Mesendoderm (in vitro differentiated cells): ENCODE measurements around the gene TP53I3.

Experiments
- DNase-seq: peaks from one replicate; pipeline ENCODE4 v3.0.0; 2013
- H2AK5ac ChIP-seq: 2 replicates; pipeline ENCODE4 v1.6.1; 2013; ENCODE audit warnings: low read length, inconsistent platforms
- H2BK120ac ChIP-seq: 2 replicates; pipeline ENCODE4 v1.6.1; 2013; ENCODE audit warnings: low read depth, mild to moderate bottlenecking, low read length, moderate library complexity, mixed read lengths
- H2BK15ac ChIP-seq: replicated peaks from 2 replicates; pipeline ENCODE4 v1.6.1; 2013; ENCODE audit warnings: low read depth, mild to moderate bottlenecking, moderate library complexity
- H2BK5ac ChIP-seq: 2 replicates; pipeline ENCODE4 v1.6.1; 2013; ENCODE audit warnings: low read length, inconsistent platforms
- H3K18ac ChIP-seq: 2 replicates; pipeline ENCODE4 v1.6.1; 2013; ENCODE audit warnings: mild to moderate bottlenecking, low read length, mixed read lengths
- H3K23ac ChIP-seq: one replicate; pipeline ENCODE4 v1.6.1; 2013; ENCODE audit warnings: low read length
- H3K27ac ChIP-seq: 2 replicates; pipeline ENCODE4 v1.5.1; 2013; ENCODE audit warnings: low read depth, mild to moderate bottlenecking, inconsistent platforms, low read length, moderate library complexity
- H3K27me3 ChIP-seq: 2 replicates; pipeline ENCODE4 v1.6.1; 2013; ENCODE audit warnings: low read length, control low read depth, mild to moderate bottlenecking, inconsistent platforms; ENCODE audit not compliant: insufficient read depth, poor library complexity
- H3K36me3 ChIP-seq: 2 replicates; pipeline ENCODE4 v1.6.1; 2013; ENCODE audit warnings: low read length, inconsistent platforms; ENCODE audit not compliant: control insufficient read depth, insufficient read depth
- H3K4ac ChIP-seq: one replicate; pipeline ENCODE4 v1.6.1; 2013; ENCODE audit warnings: low read depth, mild to moderate bottlenecking, low read length, moderate library complexity
- H3K4me1 ChIP-seq: 2 replicates; pipeline ENCODE4 v1.6.1; 2013; ENCODE audit warnings: low read depth, low read length, inconsistent platforms; ENCODE audit not compliant: control insufficient read depth
- H3K4me2 ChIP-seq: 2 replicates; pipeline ENCODE4 v1.6.1; 2013; ENCODE audit warnings: low read length
- H3K4me3 ChIP-seq: 2 replicates; pipeline ENCODE4 v1.5.1; 2013; ENCODE audit warnings: mild to moderate bottlenecking, low read length
- H3K56ac ChIP-seq: one replicate; pipeline ENCODE4 v1.6.1; 2013; ENCODE audit warnings: low read length
- H3K79me1 ChIP-seq: 2 replicates; pipeline ENCODE4 v1.6.1; 2013; ENCODE audit warnings: low read length, inconsistent platforms
- H3K79me2 ChIP-seq: 2 replicates; pipeline ENCODE4 v1.6.1; 2013; ENCODE audit warnings: mild to moderate bottlenecking, low read length; ENCODE audit not compliant: control insufficient read depth, insufficient read depth
- H3K9ac ChIP-seq: 2 replicates; pipeline ENCODE4 v1.6.1; 2013; ENCODE audit warnings: low read length, inconsistent platforms
- H4K5ac ChIP-seq: one replicate; pipeline ENCODE4 v1.6.1; 2013; ENCODE audit warnings: low read length
- H4K8ac ChIP-seq: one replicate; pipeline ENCODE4 v1.6.1; 2013; ENCODE audit warnings: low read depth, mild to moderate bottlenecking, control low read depth, low read length, moderate library complexity
- WGBS: extraction: QIAGEN DNeasy Blood & Tissue Kit; methylation state at CpG from one replicate; pipeline ENCODE4 v1.1.7; 2013; ENCODE audit warnings: low lambda C conversion rate, missing lambda C conversion rate; ENCODE audit not compliant: insufficient coverage; ENCODE audit errors: extremely low coverage; 5-methylcytosine and 5-hydroxymethylcytosine counted together

The TP53I3 gene

DNA sequence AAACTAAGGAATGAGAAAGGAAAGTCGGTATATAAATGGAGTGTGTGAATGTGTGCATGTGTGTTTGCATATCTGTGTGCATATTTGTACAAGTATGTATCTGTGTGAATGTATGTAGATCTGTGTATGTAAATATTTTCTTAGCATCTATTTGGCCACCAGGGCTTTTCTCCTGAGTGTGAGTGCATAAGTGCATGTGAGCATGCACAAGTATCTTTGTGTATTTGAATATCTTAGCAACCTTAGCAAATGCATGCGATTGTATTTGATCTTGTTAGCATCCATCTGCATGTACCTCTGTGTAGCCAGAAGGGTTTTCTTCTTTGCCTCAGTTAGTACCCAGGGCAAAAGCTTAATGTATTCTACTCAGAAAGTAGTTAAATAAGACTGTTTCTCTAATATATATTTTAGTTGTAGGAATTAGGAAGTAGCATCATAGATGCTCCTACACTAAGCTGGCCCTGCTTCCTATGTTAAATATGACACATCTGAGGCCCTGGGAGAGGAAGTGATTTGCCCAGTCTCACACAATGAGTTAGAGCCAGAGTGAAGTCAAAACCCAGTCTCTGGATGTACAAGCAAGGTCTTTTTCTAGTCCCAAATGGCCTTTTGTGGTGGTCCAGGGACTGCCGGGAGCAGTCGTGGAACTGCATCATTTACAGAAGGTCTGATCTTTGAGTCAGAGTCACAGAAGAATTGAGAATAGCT, 25.9 kb downstream of the TP53I3 start:
- WGBS, result no CpG with 5 or more reads among the region's 4 CpGs
- Histone ChIP-seq H3K79me1 (no peaks in the 10 kb centered on the region), H3K4ac (no peak overlapping the region), H4K8ac (no peak overlapping the region), H2AK5ac (no peak overlapping the region), H2BK15ac (no peak overlapping the region), H3K4me3 (no peak overlapping the region), H3K27me3 (no peaks in the 10 kb centered on the region), H4K5ac (no peak overlapping the region), H3K18ac (no peak overlapping the region), H3K27ac (no peak overlapping the region), H3K9ac (no peak overlapping the region), H2BK5ac (no peak overlapping the region), H3K79me2 (no peaks in the 10 kb centered on the region), H3K23ac (no peak overlapping the region), H2BK120ac (no peak overlapping the region), H3K4me1 (no peaks in the 10 kb centered on the region), H3K4me2 (no peak overlapping the region), H3K36me3 (no peaks in the 10 kb centered on the region), H3K56ac (no peak overlapping the region)
- no peak for DNase-seq

DNA sequence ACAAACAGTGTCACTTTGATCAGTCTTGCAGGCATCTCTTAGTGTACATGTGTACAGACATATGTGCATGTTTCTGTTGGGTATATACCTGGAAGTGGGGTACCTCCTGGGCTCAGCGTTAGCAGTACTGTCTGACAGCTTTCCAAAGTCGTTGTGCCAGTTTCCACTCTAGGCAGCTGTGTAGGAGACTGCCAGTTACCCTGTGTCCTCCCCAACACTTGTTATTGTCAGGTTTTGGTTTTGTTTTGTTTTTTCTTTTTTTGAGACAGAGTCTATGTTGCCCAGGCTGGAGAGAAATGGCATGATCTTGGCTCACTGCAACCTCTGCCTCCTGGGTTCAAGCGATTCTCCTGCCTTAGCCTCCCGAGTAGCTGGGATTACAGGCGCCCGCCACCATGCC, 28.9 kb downstream of the TP53I3 start:
- Histone ChIP-seq H3K27me3 (no peaks in the 10 kb centered on the region), H4K8ac (no peak overlapping the region), H3K4ac (no peak overlapping the region), H2BK120ac (no peak overlapping the region), H3K9ac (no peak overlapping the region), H3K56ac (no peak overlapping the region), H2AK5ac (no peak overlapping the region), H3K23ac (no peak overlapping the region), H3K4me3 (no peak overlapping the region), H2BK5ac (no peak overlapping the region), H3K4me1 (no peaks in the 10 kb centered on the region), H3K79me1 (no peaks in the 10 kb centered on the region), H3K36me3 (no peaks in the 10 kb centered on the region), H3K4me2 (no peak overlapping the region), H3K27ac (no peak overlapping the region), H3K79me2 (no peaks in the 10 kb centered on the region), H4K5ac (no peak overlapping the region), H3K18ac (no peak overlapping the region), H2BK15ac (no peak overlapping the region)
- no CpG with 5 or more reads among the region's 6 CpGs for whole genome bisulfite sequencing
- no peak for DNase-seq

DNA sequence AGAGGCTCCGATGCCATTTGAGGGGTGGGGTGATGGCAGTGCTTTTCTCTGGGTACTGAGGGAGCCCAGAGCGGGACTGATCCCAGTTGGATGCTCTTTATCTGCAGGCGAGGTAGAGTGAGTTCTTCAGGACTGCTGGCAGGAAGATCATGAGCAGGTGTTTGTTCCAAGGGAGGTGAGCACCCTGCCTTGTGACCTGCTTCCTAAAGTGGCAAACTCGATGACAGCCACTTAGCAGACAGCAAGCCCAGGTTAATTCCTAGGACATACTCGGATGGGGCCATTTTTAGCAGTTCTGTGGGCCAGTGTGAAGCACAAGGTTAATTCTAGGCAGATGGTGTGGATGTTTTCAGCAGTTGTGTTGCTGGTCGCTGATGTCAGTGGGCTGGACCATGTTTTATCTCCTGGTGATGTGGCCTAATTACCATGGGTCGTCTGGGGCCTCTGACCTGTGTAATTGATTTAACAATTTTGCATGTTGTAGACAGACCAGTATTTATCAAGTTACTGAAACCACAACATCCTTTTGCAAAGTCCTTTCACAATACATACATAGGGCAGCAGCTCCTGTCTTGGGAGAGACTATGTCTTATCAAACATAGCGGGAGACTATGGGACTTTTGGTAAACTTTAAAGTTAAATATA, 30.1 kb downstream of the TP53I3 start:
- no peaks in the 10 kb centered on the region for H3K79me2 ChIP-seq
- H2AK5ac ChIP-seq, result no peak overlapping the region
- no peak overlapping the region for H4K5ac ChIP-seq
- no peaks in the 10 kb centered on the region for H3K36me3 ChIP-seq
- no peak overlapping the region for H3K27ac ChIP-seq
- H3K56ac ChIP-seq, result no peak overlapping the region
- H3K4ac ChIP-seq, result no peak overlapping the region
- no peak overlapping the region for H2BK5ac ChIP-seq
- WGBS, result no CpG with 5 or more reads among the region's 8 CpGs
- H2BK15ac ChIP-seq, result no peak overlapping the region
- no peak overlapping the region for H3K4me2 ChIP-seq
- no peak overlapping the region for H2BK120ac ChIP-seq
- DNase-seq, result no peak
- no peak overlapping the region for H3K9ac ChIP-seq
- no peaks in the 10 kb centered on the region for H3K79me1 ChIP-seq
- H3K27me3 ChIP-seq, result no peaks in the 10 kb centered on the region
- no peak overlapping the region for H3K23ac ChIP-seq
- no peaks in the 10 kb centered on the region for H3K4me1 ChIP-seq
- H3K4me3 ChIP-seq, result no peak overlapping the region
- no peak overlapping the region for H4K8ac ChIP-seq
- no peak overlapping the region for H3K18ac ChIP-seq

GRCh38 chr2:24052951-24053350, 31.7 kb downstream of the TP53I3 start:
- Histone ChIP-seq H2BK120ac (no peak overlapping the region), H2AK5ac (no peak overlapping the region)
- WGBS, result no CpG with 5 or more reads among the region's 1 CpG

DNA sequence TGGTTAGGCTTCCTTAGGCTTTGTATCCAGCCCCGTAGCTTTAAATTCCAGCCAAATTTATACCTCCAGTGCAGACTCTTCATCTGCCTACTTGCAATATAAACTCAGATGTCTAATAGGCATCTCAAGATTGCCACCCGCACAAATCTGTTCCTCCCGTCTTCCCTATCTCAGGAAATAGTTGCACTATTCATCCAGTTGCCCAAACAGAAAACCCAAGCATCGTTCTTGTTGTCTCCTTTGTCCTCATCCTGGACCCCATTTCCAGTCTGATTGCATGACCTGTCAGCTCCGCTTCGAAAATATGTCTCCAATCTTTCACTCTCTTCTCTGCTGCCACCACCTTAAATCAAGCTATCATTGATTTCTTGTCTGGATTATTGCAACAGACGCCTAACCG, 32.8 kb downstream of the TP53I3 start:
- Histone ChIP-seq H2AK5ac (no peak overlapping the region), H3K23ac (no peak overlapping the region), H3K56ac (no peak overlapping the region), H3K27ac (no peak overlapping the region), H3K18ac (no peak overlapping the region), H3K4ac (no peak overlapping the region), H3K4me1 (no peaks in the 10 kb centered on the region), H2BK15ac (no peak overlapping the region), H3K4me2 (no peak overlapping the region), H3K27me3 (no peaks in the 10 kb centered on the region), H4K5ac (no peak overlapping the region), H3K79me1 (no peaks in the 10 kb centered on the region), H2BK5ac (no peak overlapping the region), H3K79me2 (no peaks in the 10 kb centered on the region), H3K36me3 (no peaks in the 10 kb centered on the region), H3K4me3 (no peak overlapping the region), H4K8ac (no peak overlapping the region), H3K9ac (no peak overlapping the region), H2BK120ac (no peak overlapping the region)
- no peak for DNase-seq
- no CpG with 5 or more reads among the region's 8 CpGs for WGBS

More at GRCh38 chr2:24052951-24053350, 31.7 kb downstream of the TP53I3 start:
- Histone ChIP-seq H3K4me2 (no peak overlapping the region), H2BK5ac (no peak overlapping the region), H3K27me3 (no peaks in the 10 kb centered on the region), H3K79me1 (no peaks in the 10 kb centered on the region), H2BK15ac (no peak overlapping the region), H3K18ac (no peak overlapping the region), H3K9ac (no peak overlapping the region), H3K79me2 (no peaks in the 10 kb centered on the region), H4K5ac (no peak overlapping the region), H3K4me1 (no peaks in the 10 kb centered on the region), H3K4ac (no peak overlapping the region), H3K36me3 (no peaks in the 10 kb centered on the region), H3K23ac (no peak overlapping the region), H4K8ac (no peak overlapping the region), H3K27ac (no peak overlapping the region), H3K4me3 (no peak overlapping the region), H3K56ac (no peak overlapping the region)
- no peak for DNase-seq
